ENCODE data around the gene REM2. TPM values are rescaled to one million over a fixed set of nuclear protein-coding genes. Genes with fewer than 3 reads are reported as not detected.

Gene REM2
- total RNA-seq, 2 donors from 2014 or later = 0.77 to 1.2 TPM

GRCh38 chr14:22845821-22846625, 37.0 kb upstream of the REM2 start:
- Mint-ChIP-seq H3K4me1 (peaks cover 12% of the 10 kb centered on the region), H3K4me3 (no peak overlapping the region), H3K27ac (no peak overlapping the region), H3K27me3 (ENCODE audit: insufficient read depth) (no peaks in the 10 kb centered on the region), H3K36me3 (ENCODE audit: low read depth) (peaks cover 51% of the 10 kb centered on the region), H3K9me3 (no peaks in the 10 kb centered on the region)
- H3K27me3 ChIP-seq (ENCODE audit: control insufficient read depth, insufficient read depth, low read length, poor library complexity, severe bottlenecking) = no peaks in the 10 kb centered on the region
- no peaks in the 10 kb centered on the region for H3K4me1 ChIP-seq (ENCODE audit: control insufficient read depth, insufficient read depth, low read length)
- WGBS, 2 experiments (ENCODE audit: insufficient coverage in 1 of 2, insufficient read length in 1 of 2) = 92 to 96% methylated on average over 12 to 24 of the region's 26 CpGs
- TF ChIP-seq CTCF (conservative IDR thresholded peaks at IDR 0.05) = no peak
- no peak overlapping the region for H3K9ac ChIP-seq (ENCODE audit: extremely low read depth, low read length, poor library complexity, severe bottlenecking)
- H3K9me3 ChIP-seq (ENCODE audit: control insufficient read depth, low read length) = no peaks in the 10 kb centered on the region
- no peak overlapping the region for H3K4me3 ChIP-seq (ENCODE audit: low read length)
- DNase-seq = no peak
- H3K36me3 ChIP-seq (ENCODE audit: control insufficient read depth, insufficient read depth, low read length) = peaks cover 49% of the 10 kb centered on the region
- no peak overlapping the region for H3K27ac ChIP-seq (ENCODE audit: low read depth, low read length)

- Mint-ChIP-seq H3K36me3 (ENCODE audit: low read depth) (peaks cover 45% of the 10 kb centered on the region), H3K27me3 (ENCODE audit: insufficient read depth) (no peaks in the 10 kb centered on the region), H3K9me3 (no peaks in the 10 kb centered on the region), H3K4me3 (no peak overlapping the region), H3K27ac (no peak overlapping the region), H3K4me1 (peaks cover 12% of the 10 kb centered on the region)
- Histone ChIP-seq H3K4me3 (ENCODE audit: low read length) (no peak overlapping the region), H3K27ac (ENCODE audit: low read depth, low read length) (no peak overlapping the region), H3K9ac (ENCODE audit: extremely low read depth, low read length, poor library complexity, severe bottlenecking) (no peak overlapping the region), H3K9me3 (ENCODE audit: control insufficient read depth, low read length) (no peaks in the 10 kb centered on the region), H3K4me1 (ENCODE audit: control insufficient read depth, insufficient read depth, low read length) (no peaks in the 10 kb centered on the region), H3K27me3 (ENCODE audit: control insufficient read depth, insufficient read depth, low read length, poor library complexity, severe bottlenecking) (no peaks in the 10 kb centered on the region), H3K36me3 (ENCODE audit: control insufficient read depth, insufficient read depth, low read length) (peaks cover 40% of the 10 kb centered on the region)
- WGBS, 2 experiments (ENCODE audit: insufficient coverage in 1 of 2, insufficient read length in 1 of 2) = 87 to 96% methylated on average over 4 to 11 of the region's 11 CpGs
- no peak for TF ChIP-seq CTCF (conservative IDR thresholded peaks at IDR 0.05)
- DNase-seq = no peak
These were observed 36.2 kb upstream of the REM2 start for GRCh38 chr14:22846811-22847307.

- Histone ChIP-seq H3K27me3 (ENCODE audit: control insufficient read depth, insufficient read depth, low read length, poor library complexity, severe bottlenecking) (no peaks in the 10 kb centered on the region), H3K9ac (ENCODE audit: extremely low read depth, low read length, poor library complexity, severe bottlenecking) (no peak overlapping the region), H3K4me1 (ENCODE audit: control insufficient read depth, insufficient read depth, low read length) (peaks cover 1% of the 10 kb centered on the region), H3K27ac (ENCODE audit: low read depth, low read length) (peak overlapping the region; percentile 26), H3K9me3 (ENCODE audit: control insufficient read depth, low read length) (no peaks in the 10 kb centered on the region), H3K4me3 (ENCODE audit: low read length) (no peak overlapping the region), H3K36me3 (ENCODE audit: control insufficient read depth, insufficient read depth, low read length) (peaks cover 31% of the 10 kb centered on the region)
- H3K27me3 Mint-ChIP-seq (ENCODE audit: insufficient read depth) = no peaks in the 10 kb centered on the region
- DNase-seq = peak; percentile 57
- 87 to 89% methylated on average over 7 to 14 of the region's 14 CpGs for WGBS, 2 experiments (ENCODE audit: insufficient coverage in 1 of 2, insufficient read length in 1 of 2)
- H3K27ac Mint-ChIP-seq = peak overlapping the region; percentile 61
- H3K9me3 Mint-ChIP-seq = no peaks in the 10 kb centered on the region
- H3K4me1 Mint-ChIP-seq = peaks cover 16% of the 10 kb centered on the region
- peaks cover 36% of the 10 kb centered on the region for H3K36me3 Mint-ChIP-seq (ENCODE audit: low read depth)
- peak; percentile 35 for TF ChIP-seq CTCF (conservative IDR thresholded peaks at IDR 0.05)
- no peak overlapping the region for H3K4me3 Mint-ChIP-seq
These were observed 35.2 kb upstream of the REM2 start for GRCh38 chr14:22847661-22848341.
